Measurements from ENCODE around the gene FILIP1L. TPM values are rescaled to one million over a fixed set of nuclear protein-coding genes. Genes with fewer than 3 reads are reported as not detected.
A peak's percentile ranks its signal among the peaks of the same experiment; 100 is the strongest.

The FILIP1L gene
- total RNA-seq, 1 experiment from 2014 or later: 3.7 TPM

DNA sequence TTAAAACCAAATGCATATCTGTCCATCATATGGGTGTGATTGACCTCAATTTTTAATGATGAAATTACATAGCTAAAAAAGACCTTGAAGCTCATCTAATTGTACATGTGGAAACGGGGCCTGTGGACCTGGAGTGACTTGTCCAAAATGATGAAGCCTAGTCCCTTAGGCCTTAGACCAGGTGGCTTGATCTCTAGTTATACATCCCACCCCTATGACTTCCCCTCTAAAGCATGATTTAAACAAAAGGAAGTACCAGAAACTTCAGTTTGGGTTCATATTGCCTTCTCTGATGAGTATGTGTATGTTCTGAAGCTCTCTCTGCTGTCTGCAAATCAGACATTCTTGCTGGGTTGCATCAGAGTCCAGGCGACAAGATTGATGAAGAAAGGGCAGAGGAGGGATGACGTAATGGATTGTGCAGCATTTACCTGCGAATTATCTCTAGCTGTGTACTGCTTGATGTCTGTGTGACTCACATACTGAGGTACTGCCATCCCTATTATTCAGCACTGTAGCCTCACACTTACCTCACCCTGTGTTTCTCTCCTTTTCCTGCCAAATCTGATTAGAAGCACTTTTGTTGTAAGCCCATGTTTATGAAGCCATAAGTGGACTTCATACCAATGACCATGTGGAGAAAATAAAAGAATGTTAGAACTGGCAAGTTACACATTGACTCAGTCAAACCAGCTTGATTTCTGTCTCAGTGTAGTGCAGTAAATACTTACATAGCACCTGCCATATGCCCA, 111.5 kb downstream of the FILIP1L start:
- Histone ChIP-seq H3K27me3 (no peaks in the 10 kb centered on the region), H3K27ac (no peak overlapping the region), H3K36me3 (no peaks in the 10 kb centered on the region), H3K4me1 (peaks cover 20% of the 10 kb centered on the region), H3K4me3 (no peak overlapping the region), H3K9me3 (replicated peaks) (no peaks in the 10 kb centered on the region)
- DNase-seq: no peak

DNA sequence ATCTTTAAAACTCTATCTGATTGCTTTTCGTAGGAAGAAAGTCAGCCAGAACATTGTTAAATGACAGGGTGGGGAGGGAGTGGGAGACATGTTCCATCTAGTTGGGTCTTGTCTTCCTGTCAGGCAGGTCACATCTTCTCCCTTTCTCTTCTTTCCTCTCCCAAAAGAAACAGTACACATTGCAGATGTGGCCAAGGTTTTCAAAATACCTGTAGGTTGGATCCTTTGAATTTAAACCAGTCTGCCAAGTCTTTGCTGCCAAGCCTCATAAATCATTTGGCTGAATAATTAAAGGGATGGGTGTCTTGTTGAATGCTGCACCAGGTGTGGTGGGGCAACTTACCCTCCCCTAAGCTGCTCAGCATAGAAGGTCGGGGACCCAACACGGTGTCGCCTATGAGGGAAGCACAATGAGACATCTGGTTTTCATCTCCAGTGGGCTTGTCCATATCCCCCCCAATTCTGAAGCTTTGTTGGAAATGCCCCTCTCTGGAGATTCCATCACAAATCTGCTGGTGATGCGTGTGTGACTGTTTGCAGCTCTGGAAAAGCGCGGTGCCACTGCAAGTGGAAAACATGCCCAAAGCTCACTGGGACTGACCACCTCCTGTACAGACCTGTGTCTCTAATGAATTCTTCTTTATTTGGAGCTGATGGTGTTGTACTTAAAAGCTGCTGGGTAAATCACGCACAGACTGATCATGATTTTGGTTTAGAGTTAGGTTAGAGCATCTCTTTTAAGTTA, 112.6 kb downstream of the FILIP1L start:
- no peak overlapping the region for H3K4me3 ChIP-seq
- H3K4me1 ChIP-seq: peaks cover 18% of the 10 kb centered on the region
- no peak for DNase-seq
- no peak overlapping the region for H3K27ac ChIP-seq
- H3K36me3 ChIP-seq: no peaks in the 10 kb centered on the region
- H3K27me3 ChIP-seq: no peaks in the 10 kb centered on the region
- no peaks in the 10 kb centered on the region for H3K9me3 ChIP-seq (replicated peaks)

DNA sequence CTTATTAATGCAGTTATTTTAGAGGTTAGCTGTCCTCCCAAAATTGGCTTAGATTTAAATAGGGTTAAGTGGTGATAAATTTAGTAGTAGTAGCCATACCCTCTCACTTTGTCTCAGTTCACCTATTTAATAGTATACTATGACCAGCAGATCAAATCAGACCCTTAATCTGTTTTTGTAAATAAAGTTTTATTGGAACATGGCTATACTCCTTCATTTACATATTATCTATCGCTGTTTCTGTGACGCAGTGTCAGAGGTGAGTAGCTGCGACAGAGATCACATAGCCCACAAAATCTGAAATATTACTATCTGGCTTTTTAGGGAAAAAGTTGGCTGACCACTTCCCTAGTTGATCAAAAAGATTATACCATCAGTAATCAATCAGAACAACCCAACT, 113.2 kb downstream of the FILIP1L start:
- Histone ChIP-seq H3K4me3 (no peak overlapping the region), H3K27me3 (no peaks in the 10 kb centered on the region), H3K36me3 (no peaks in the 10 kb centered on the region), H3K9me3 (replicated peaks) (no peaks in the 10 kb centered on the region), H3K27ac (no peak overlapping the region), H3K4me1 (peaks cover 12% of the 10 kb centered on the region)
- no peak for DNase-seq

DNA sequence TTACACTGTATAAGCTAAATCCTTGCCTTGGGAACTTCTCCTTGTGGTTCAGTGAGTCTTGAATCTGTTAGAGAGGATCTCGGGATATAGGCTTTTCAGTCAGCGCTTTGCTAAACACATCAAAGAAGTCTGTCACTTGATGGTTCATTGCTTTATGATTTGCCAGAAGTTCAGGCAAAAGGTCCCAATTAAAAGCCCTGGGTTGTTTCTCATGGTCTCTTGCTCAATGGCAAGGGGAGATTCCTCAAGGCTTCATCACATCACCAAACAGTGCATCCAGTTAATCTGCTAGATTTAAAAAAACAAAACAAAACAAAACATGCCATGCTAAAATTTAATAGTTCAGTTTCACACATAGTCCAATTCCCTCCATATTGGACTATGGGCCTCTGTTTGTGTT, 114.8 kb downstream of the FILIP1L start:
- Histone ChIP-seq H3K4me1 (no peaks in the 10 kb centered on the region), H3K27ac (no peak overlapping the region), H3K9me3 (replicated peaks) (peaks cover under 1% of the 10 kb centered on the region; the same call in 1 of the 2 replicates), H3K36me3 (no peaks in the 10 kb centered on the region), H3K27me3 (no peaks in the 10 kb centered on the region), H3K4me3 (no peak overlapping the region)
- no peak for DNase-seq

- Histone ChIP-seq H3K4me3 (no peak overlapping the region), H3K9me3 (replicated peaks) (peaks cover 8% of the 10 kb centered on the region; the same call in 1 of the 2 replicates), H3K27me3 (no peaks in the 10 kb centered on the region), H3K27ac (no peak overlapping the region), H3K36me3 (no peaks in the 10 kb centered on the region), H3K4me1 (no peaks in the 10 kb centered on the region)
- no peak for DNase-seq
These were observed 117.0 kb downstream of the FILIP1L start for GRCh38 chr3:99997293-99997692.

GRCh38 chr3:99990179-99990578, 124.1 kb downstream of the FILIP1L start:
- Histone ChIP-seq H3K4me1 (no peaks in the 10 kb centered on the region), H3K36me3 (no peaks in the 10 kb centered on the region), H3K4me3 (no peak overlapping the region), H3K9me3 (replicated peaks) (peaks cover 8% of the 10 kb centered on the region; the same call in 1 of the 2 replicates), H3K27me3 (no peaks in the 10 kb centered on the region), H3K27ac (no peak overlapping the region)
- DNase-seq: no peak

DNA sequence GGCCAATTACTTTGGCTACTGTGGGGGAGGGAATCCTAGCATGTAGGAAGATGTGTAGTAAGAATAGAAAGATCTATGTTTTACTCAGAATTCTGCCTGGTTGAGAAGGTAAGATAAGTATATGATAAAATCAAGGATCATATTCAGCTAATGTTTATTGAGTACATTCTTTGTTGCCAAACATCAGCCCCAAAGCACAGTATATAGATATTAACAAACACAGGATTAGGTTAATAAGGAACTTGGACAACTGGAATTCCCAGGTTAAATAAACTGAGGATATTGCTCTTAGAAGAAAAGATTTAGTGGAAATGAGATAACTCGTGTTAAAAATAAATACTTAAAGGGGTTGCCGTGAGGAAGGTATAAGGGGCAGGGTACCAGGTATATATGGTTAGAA, 129.6 kb downstream of the FILIP1L start:
- H3K9me3 ChIP-seq (replicated peaks): no peaks in the 10 kb centered on the region
- no peak for DNase-seq
- H3K36me3 ChIP-seq: no peaks in the 10 kb centered on the region
- H3K4me3 ChIP-seq: no peak overlapping the region
- no peaks in the 10 kb centered on the region for H3K4me1 ChIP-seq
- no peaks in the 10 kb centered on the region for H3K27me3 ChIP-seq
- no peak overlapping the region for H3K27ac ChIP-seq

DNA sequence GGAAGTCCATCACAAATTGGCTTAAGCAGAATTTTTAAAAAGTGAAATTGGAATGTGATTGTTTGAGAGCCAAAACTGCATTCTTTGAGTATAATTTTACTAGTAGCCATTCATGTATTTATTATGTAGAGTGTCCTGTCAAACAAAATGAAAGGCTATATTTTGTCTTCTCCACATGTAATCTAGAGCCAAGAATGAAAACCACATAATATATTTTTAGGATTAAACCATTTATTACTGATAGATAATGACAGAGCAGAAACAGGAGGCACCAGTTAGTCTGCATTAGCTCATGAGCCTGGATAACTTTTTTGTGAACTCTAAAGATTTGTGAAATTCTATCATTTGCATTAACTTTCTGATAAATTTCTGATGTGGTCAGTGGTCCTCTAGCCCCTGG, 130.2 kb downstream of the FILIP1L start:
- H3K27ac ChIP-seq: no peak overlapping the region
- H3K27me3 ChIP-seq: no peaks in the 10 kb centered on the region
- no peaks in the 10 kb centered on the region for H3K36me3 ChIP-seq
- H3K4me3 ChIP-seq: no peak overlapping the region
- H3K9me3 ChIP-seq (replicated peaks): no peaks in the 10 kb centered on the region
- H3K4me1 ChIP-seq: no peaks in the 10 kb centered on the region
- no peak for DNase-seq

GRCh38 chr3:99982650-99983049, 131.7 kb downstream of the FILIP1L start:
- H3K36me3 ChIP-seq: no peaks in the 10 kb centered on the region
- no peaks in the 10 kb centered on the region for H3K4me1 ChIP-seq
- H3K27me3 ChIP-seq: no peaks in the 10 kb centered on the region
- H3K27ac ChIP-seq: no peak overlapping the region
- no peaks in the 10 kb centered on the region; the same call in 1 of the 2 replicates for H3K9me3 ChIP-seq (replicated peaks)
- DNase-seq: no peak
- no peak overlapping the region for H3K4me3 ChIP-seq

- Histone ChIP-seq H3K4me1 (no peaks in the 10 kb centered on the region), H3K4me3 (no peak overlapping the region), H3K27me3 (no peaks in the 10 kb centered on the region), H3K36me3 (no peaks in the 10 kb centered on the region), H3K27ac (no peak overlapping the region), H3K9me3 (replicated peaks) (no peaks in the 10 kb centered on the region; the same call in 1 of the 2 replicates)
- DNase-seq: no peak
These were observed 133.2 kb downstream of the FILIP1L start for GRCh38 chr3:99981138-99981537.

GRCh38 chr3:99980606-99981005, 133.7 kb downstream of the FILIP1L start:
- no peak for DNase-seq
- Histone ChIP-seq H3K27me3 (no peaks in the 10 kb centered on the region), H3K4me1 (no peaks in the 10 kb centered on the region), H3K36me3 (no peaks in the 10 kb centered on the region), H3K4me3 (no peak overlapping the region), H3K9me3 (replicated peaks) (no peaks in the 10 kb centered on the region; the same call in 1 of the 2 replicates), H3K27ac (no peak overlapping the region)

- DNase-seq: no peak
- H3K4me3 ChIP-seq: no peak overlapping the region
These were observed 136.1 kb downstream of the FILIP1L start for GRCh38 chr3:99978221-99978620.

DNA sequence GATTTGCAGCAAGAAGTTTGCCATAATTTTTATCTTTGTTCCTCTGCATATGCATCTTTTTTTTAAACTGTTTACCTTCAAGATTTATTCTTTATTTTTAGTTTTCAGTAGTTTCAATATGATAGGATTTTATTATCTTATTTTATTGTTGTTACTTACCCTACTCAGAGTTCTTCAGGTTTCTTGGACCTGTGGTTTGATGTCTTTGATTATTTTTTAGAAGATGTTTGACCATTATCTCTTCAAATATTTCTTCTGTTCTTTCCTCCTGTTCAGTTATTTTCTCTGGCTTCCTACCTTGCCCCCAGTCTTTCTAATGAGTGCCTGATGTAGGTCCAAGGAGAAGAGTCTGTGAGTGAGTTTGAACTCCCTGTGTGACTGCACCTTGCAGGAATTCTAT, 137.7 kb downstream of the FILIP1L start:
- Histone ChIP-seq H3K36me3 (no peaks in the 10 kb centered on the region), H3K9me3 (replicated peaks) (no peaks in the 10 kb centered on the region; the same call in 1 of the 2 replicates), H3K4me1 (peaks cover 15% of the 10 kb centered on the region), H3K27ac (no peak overlapping the region), H3K27me3 (no peaks in the 10 kb centered on the region), H3K4me3 (no peak overlapping the region)
- DNase-seq: no peak

More at GRCh38 chr3:99978221-99978620, 136.1 kb downstream of the FILIP1L start:
- Histone ChIP-seq H3K4me1 (no peaks in the 10 kb centered on the region), H3K27me3 (no peaks in the 10 kb centered on the region), H3K27ac (no peak overlapping the region), H3K9me3 (replicated peaks) (no peaks in the 10 kb centered on the region; the same call in 1 of the 2 replicates), H3K36me3 (no peaks in the 10 kb centered on the region)

DNA sequence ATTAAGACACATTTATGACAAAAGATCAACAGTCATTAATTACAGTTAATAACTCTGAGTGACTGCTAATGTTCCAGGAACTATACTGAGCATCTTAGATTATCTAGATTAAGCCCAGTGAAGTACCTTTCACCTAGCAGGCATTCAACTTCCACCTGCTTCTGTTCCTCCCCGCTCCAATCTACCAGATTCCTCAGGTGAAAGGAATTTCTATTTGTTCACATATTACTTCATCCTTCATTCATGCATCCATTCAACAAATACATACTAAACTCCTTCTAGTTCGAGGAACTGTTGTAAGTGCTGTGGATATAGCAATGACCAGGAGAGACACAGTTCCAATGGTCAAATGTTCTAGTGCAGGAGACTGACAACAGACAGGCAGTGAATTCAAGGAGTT, 139.3 kb downstream of the FILIP1L start:
- no peaks in the 10 kb centered on the region for H3K36me3 ChIP-seq
- H3K27ac ChIP-seq: no peak overlapping the region
- peaks cover 15% of the 10 kb centered on the region for H3K4me1 ChIP-seq
- H3K9me3 ChIP-seq (replicated peaks): no peaks in the 10 kb centered on the region; the same call in 1 of the 2 replicates
- H3K4me3 ChIP-seq: no peak overlapping the region
- no peak for DNase-seq
- no peaks in the 10 kb centered on the region for H3K27me3 ChIP-seq

DNA sequence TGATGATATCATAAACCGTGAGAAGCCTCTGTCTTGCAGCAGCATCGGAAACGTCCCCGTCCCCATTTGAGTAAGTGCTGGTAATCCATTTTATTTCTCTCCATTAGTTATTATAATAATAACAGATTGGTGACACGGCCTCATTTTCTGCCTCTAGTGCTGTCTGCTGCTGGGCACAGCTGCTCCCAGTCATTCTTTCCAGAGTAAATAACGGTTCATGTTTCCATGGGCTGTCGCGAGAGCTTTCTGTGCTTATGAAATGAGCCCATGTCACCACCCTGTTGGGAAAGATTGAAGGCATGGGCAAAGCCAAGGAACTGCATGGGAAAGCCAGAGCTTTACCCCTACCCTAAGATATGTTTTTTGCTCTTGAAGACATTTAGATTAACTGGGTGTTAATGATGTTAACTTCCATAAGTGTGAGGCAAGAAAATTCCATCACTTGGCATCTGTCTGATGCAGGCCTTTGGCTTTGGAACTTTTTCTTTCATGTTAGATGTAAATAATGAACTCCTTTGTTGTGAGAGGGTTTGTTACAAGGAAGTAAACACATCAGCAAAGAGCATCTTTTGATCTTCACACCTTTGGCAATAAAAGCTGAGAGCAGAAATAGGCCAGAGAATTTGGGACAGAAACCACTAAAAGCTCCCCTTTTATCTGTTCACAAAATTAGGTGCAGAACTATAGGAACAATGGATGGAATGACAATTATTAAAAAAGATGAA, 141.8 kb downstream of the FILIP1L start:
- Histone ChIP-seq H3K9me3 (replicated peaks) (no peaks in the 10 kb centered on the region), H3K27me3 (no peaks in the 10 kb centered on the region), H3K27ac (peak overlapping the region; percentile 51), H3K36me3 (no peaks in the 10 kb centered on the region), H3K4me1 (peaks cover 15% of the 10 kb centered on the region), H3K4me3 (peak overlapping the region; percentile 20)
- peak; percentile 71 to 83 for DNase-seq
